Spleen (tissue), 11 donors: Measurements from ENCODE around the gene GMDS. TPM values are rescaled to one million over a fixed set of nuclear protein-coding genes. Genes with fewer than 3 reads are reported as not detected.
"Not testable (repeated sequence)": the region's sequence is repeated elsewhere in the genome, so short reads cannot be mapped to it uniquely, and the experiment has no call there.

Experiments
- DNase-seq: peaks from one replicate; pipeline ENCODE4 v3.0.0-alpha.2; 2020
- H3K27ac ChIP-seq, 8 donors: fragments of 200-600 bp; sonication (generic) in 7 of 8; 1 replicate in 4 of 8; 2 replicates in 4 of 8; pipeline versions ENCODE4 v1.5.0 to v1.8.0; 2016 to 2021; ENCODE audit warnings: inconsistent platforms in 4 of 8, mild to moderate bottlenecking in 4 of 8, moderate library complexity in 1 of 8
- H3K27me3 ChIP-seq, 7 donors: fragments of 200-600 bp; sonication (generic) in 6 of 7; replicated peaks in 1 of 7; 1 replicate in 4 of 7; 2 replicates in 3 of 7; pipeline versions ENCODE4 v1.5.0 to v1.8.0; 2016 to 2021; ENCODE audit warnings: inconsistent platforms in 3 of 7, mild to moderate bottlenecking in 1 of 7
- H3K36me3 ChIP-seq, 6 donors: fragments of 200-600 bp; sonication (generic) in 5 of 6; 1 replicate in 4 of 6; 2 replicates in 2 of 6; pipeline versions ENCODE4 v1.5.0 to v1.8.0; 2016 to 2021; ENCODE audit warnings: inconsistent platforms in 2 of 6
- H3K4me1 ChIP-seq, 6 donors: fragments of 200-600 bp; sonication (generic) in 5 of 6; 1 replicate in 3 of 6; 2 replicates in 3 of 6; pipeline versions ENCODE4 v1.5.0 to v1.8.0; 2016 to 2021; ENCODE audit warnings: inconsistent platforms in 3 of 6
- H3K4me3 ChIP-seq, 8 donors: fragments of 200-600 bp; sonication (generic) in 7 of 8; 1 replicate in 4 of 8; 2 replicates in 4 of 8; pipeline versions ENCODE4 v1.5.0 to v1.8.0; 2016 to 2021; ENCODE audit warnings: inconsistent platforms in 4 of 8, mild to moderate bottlenecking in 4 of 8, moderate library complexity in 2 of 8
- H3K9me3 ChIP-seq, 8 donors: fragments of 200-600 bp; sonication (generic) in 7 of 8; 1 replicate in 4 of 8; 2 replicates in 4 of 8; pipeline versions ENCODE4 v1.5.0 to v1.8.0; 2016 to 2021; ENCODE audit warnings: inconsistent platforms in 4 of 8
- CTCF ChIP-seq, 11 experiments: fragments of 200-600 bp in 7 of 11; fragments of 450-650 bp in 4 of 11; sonication (generic) in 4 of 11; IDR thresholded peaks in 8 of 11; conservative IDR thresholded peaks in 3 of 11; 1 replicate in 7 of 11; 2 replicates in 4 of 11; pipeline versions ENCODE4 v1.4.0 to v1.8.0; 2016 to 2021; ENCODE audit warnings: antibody characterized with exemption in 11 of 11, inconsistent platforms in 4 of 11, mild to moderate bottlenecking in 1 of 11
- POLR2A ChIP-seq, 3 donors: fragments of 450-650 bp; IDR thresholded peaks; one replicate each; pipeline ENCODE4 v1.5.1; 2017; ENCODE audit warnings: antibody characterized with exemption in 3 of 3, mild to moderate bottlenecking in 1 of 3
- POLR2AphosphoS5 ChIP-seq, 3 donors: sonication (generic); formaldehyde crosslinking; IDR thresholded peaks; one replicate each; pipeline ENCODE4 v1.5.1; 2017; ENCODE audit warnings: antibody characterized with exemption in 3 of 3
- WGBS, 5 donors: extraction: QIAGEN DNeasy Blood & Tissue Kit in 3 of 5; methylation state at CpG; one replicate each; pipeline versions ENCODE4 v1.1.5 to v1.1.7; 2013 to 2018; 5-methylcytosine and 5-hydroxymethylcytosine counted together
- intact Hi-C: fragments of 100-400 bp; cut with DNase I; formaldehyde crosslinking; loops from one replicate; pipeline ENCODE4 v1.15.0; 2023; ENCODE audit warnings: low total_unique reads
- polyA plus RNA-seq, 3 donors: library from polyadenylated mRNA; stranded (reverse); fragments of 200-250 nt; gene quantifications; one replicate each; pipeline ENCODE4 v1.2.1, GENCODE V29; 2013
- total RNA-seq, 7 donors: library from RNA; depleted of rRNA in 3 of 7; stranded (reverse); fragments of >200 nt in 3 of 7; fragmentation: NEBNext Ultra II Directional in 4 of 7; extraction: Animal tissue kit (Norgen Biotek cat#: 25700) in 4 of 7; gene quantifications; one replicate each; pipeline versions ENCODE4 v1.1.0 to v1.2.1, GENCODE V29; 2016 to 2021
- donor health status: healthy with polysubstance abuse.
- donor health status: DM: no; HTN: no; CAD: no; lungs with moderate emphysema.
- donor health status: DM: no; HTN: no; CAD: no.
- donor health status: Bipolar disorder and iron deficiency.
- donor health status: healthy.
- donor health status: DM: no; HTN: no; CAD: no.
- donor health status: DM: yes; HTN: yes; CAD: no.

GMDS gene
- total and polyA plus RNA-seq, 10 donors = 9.1 to 30.8 (median 17.7) TPM

- WGBS, 5 donors = 89 to 95% (median 92%) methylated on average over 6 of the region's 6 CpGs
- H3K4me1 ChIP-seq = no peaks in the 10 kb centered on the region
- H3K27ac ChIP-seq = no peak overlapping the region
- no peak for DNase-seq
- no peaks in the 10 kb centered on the region for H3K27me3 ChIP-seq
- H3K4me3 ChIP-seq = no peak overlapping the region
- intact Hi-C loops = no loop called here
- H3K9me3 ChIP-seq = peaks cover 0 to 8% (median 0%) of the 10 kb centered on the region in 8 donors
- H3K36me3 ChIP-seq = no peaks in the 10 kb centered on the region
- TF ChIP-seq POLR2AphosphoS5 (IDR thresholded peaks at IDR 0.05) (no peak), POLR2A (IDR thresholded peaks at IDR 0.05) (no peak), CTCF (IDR thresholded peaks at IDR 0.05 in 8 of 11, conservative IDR thresholded peaks at IDR 0.05 in 3 of 11) (no peak)
Measured at GRCh38 chr6:1696463-1696850, 548.9 kb downstream of the GMDS start.

- no peak for DNase-seq
- H3K36me3 ChIP-seq = no peaks in the 10 kb centered on the region
- peaks cover 0 to 8% (median 0%) of the 10 kb centered on the region in 8 donors for H3K9me3 ChIP-seq
- 90 to 95% (median 91%) methylated on average over 10 of the region's 10 CpGs for WGBS, 5 donors
- H3K4me1 ChIP-seq = no peaks in the 10 kb centered on the region
- no peaks in the 10 kb centered on the region for H3K27me3 ChIP-seq
- intact Hi-C loops = no loop called here
- H3K27ac ChIP-seq = no peak overlapping the region
- no peak for TF ChIP-seq POLR2AphosphoS5 (IDR thresholded peaks at IDR 0.05)
- no peak for TF ChIP-seq POLR2A (IDR thresholded peaks at IDR 0.05)
- no peak for TF ChIP-seq CTCF (IDR thresholded peaks at IDR 0.05 in 8 of 11, conservative IDR thresholded peaks at IDR 0.05 in 3 of 11)
- no peak overlapping the region for H3K4me3 ChIP-seq
Measured at GRCh38 chr6:1695546-1696462, 549.6 kb downstream of the GMDS start.

GRCh38 chr6:1691828-1692227 is 553.6 kb downstream of the GMDS start:
- H3K36me3 ChIP-seq, intact Hi-C loops, H3K27me3 ChIP-seq, H3K27ac ChIP-seq, H3K9me3 ChIP-seq, H3K4me3 ChIP-seq, DNase-seq, H3K4me1 ChIP-seq: not testable (repeated sequence)
- WGBS, 5 donors = 87 to 96% (median 90%) methylated on average over 2 of the region's 2 CpGs

GRCh38 chr6:1690656-1691055 is 554.7 kb downstream of the GMDS start:
- DNase-seq, intact Hi-C loops, H3K4me3 ChIP-seq, H3K27me3 ChIP-seq, H3K27ac ChIP-seq, H3K36me3 ChIP-seq, H3K9me3 ChIP-seq, H3K4me1 ChIP-seq: not testable (repeated sequence)
- 42 to 70% (median 57%) methylated on average over 2 of the region's 2 CpGs for WGBS, 5 donors

GRCh38 chr6:1689141-1689540 is 556.3 kb downstream of the GMDS start:
- Histone ChIP-seq H3K4me1 (no peaks in the 10 kb centered on the region), H3K27me3 (no peaks in the 10 kb centered on the region), H3K4me3 (no peak overlapping the region), H3K9me3 (peaks cover 0 to 8% (median 0%) of the 10 kb centered on the region in 8 donors), H3K27ac (no peak overlapping the region), H3K36me3 (no peaks in the 10 kb centered on the region)
- no peak for TF ChIP-seq CTCF (IDR thresholded peaks at IDR 0.05 in 8 of 11, conservative IDR thresholded peaks at IDR 0.05 in 3 of 11)
- TF ChIP-seq POLR2AphosphoS5 (IDR thresholded peaks at IDR 0.05) = no peak
- TF ChIP-seq POLR2A (IDR thresholded peaks at IDR 0.05) = no peak
- intact Hi-C loops = no loop called here
- WGBS, 5 donors = 39 to 65% (median 50%) methylated on average over 1 of the region's 1 CpG
- DNase-seq = no peak
